HG03558 (cell line): ENCODE measurements around the gene MAG.

Source experiments
- ATAC-seq: cut with Tn5 transposase; IDR thresholded peaks from one replicate; pipeline ENCODE4 v1.9.1; 2021; ENCODE audit warnings: moderate number of reproducible peaks; ENCODE audit not compliant: unreplicated experiment; ENCODE audit errors: extremely low read depth

The MAG gene

DNA sequence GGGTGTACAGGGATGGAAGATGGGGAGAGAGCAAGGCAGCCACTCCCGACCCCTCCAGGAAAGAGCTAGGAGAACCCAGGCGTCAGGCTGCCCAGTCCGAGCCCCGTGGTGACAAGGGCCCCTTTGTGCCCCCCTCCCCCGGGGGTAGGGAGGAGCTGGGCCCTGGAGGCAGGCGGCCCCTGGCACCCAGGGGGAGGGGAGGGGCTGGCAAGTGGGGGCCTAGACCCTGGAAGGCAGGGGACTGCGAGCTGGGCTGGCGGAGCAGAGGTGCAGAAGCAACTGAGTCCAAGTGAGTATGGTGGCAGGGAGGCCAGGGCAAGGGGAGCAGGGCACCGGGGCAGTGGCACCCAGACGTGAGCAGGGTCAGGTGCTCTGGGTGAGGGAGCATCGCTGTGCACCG lies at the start of gene MAG:
Gene MAG (plus strand): TSS at position 246 of the 400 bp plus-strand sequence. CDS start 3,248 bp downstream, outside the sequence.
- ATAC-seq, result no peak

DNA sequence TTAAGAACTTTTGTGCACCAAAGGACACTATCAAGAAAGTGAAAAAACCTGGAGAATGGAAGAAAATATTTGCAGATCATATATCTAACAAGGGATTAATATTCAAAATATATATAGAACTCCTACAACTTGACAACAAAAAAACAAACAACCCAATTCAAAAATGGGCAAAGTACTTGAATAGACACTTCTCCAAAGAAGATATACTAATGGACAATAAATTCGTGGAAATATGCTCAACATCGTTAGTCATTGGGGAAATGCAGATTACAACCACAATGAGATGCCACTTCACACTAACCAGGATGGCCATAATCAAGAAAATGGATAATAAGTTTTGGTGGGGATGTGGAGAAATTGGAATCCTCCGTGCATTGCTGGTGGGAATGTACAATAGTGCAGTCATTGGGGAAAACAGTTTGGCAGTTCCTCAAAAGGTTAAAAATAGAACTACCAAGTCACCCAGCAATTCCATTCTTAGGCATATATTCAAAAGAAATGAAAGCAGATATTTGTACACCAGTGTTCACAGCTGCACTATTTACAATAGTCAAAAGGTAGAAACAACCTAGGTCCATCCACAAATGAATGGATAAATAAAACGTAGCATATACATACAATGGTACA lies 45.4 kb upstream of the MAG start:
- no peak for ATAC-seq

DNA sequence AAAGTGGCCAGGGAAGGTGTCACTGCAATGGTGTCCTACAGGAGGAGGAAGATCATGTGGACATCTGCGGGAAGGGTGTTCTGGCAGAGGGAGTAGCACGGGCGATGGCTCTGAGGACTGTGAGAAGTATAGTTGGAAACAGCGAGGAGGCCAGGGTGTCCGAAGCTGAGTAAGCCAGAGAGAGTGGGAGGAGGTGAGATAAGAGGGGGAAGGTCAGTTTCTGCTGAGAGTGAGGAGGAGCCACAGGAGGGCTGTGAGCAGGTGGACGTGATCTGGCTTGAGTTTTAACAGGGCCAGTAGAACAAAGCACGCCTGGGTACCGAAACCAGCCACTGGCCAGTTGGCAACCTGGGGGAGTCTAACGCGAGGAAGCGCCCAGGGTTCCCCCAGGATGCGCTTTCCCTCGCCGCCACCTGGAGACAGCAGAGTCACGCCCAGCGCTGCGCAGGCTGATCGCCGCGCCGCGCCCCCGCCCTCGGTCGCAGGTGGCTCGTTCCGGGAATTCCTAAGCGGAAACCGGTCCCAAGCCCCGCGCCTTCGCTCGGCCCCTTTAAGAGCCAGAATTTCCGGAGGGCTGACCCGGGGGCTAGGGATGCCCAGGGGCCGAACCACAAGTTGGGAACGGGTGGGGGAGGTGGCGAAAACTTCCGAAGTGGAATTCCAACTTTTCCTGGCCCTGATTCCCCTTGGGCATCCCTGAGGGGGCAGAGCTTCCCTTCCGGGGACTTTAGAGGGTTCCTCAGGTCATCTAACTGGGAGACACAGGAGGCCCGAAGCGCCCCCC lies 44.2 kb upstream of the MAG start:
- ATAC-seq, result no peak

DNA sequence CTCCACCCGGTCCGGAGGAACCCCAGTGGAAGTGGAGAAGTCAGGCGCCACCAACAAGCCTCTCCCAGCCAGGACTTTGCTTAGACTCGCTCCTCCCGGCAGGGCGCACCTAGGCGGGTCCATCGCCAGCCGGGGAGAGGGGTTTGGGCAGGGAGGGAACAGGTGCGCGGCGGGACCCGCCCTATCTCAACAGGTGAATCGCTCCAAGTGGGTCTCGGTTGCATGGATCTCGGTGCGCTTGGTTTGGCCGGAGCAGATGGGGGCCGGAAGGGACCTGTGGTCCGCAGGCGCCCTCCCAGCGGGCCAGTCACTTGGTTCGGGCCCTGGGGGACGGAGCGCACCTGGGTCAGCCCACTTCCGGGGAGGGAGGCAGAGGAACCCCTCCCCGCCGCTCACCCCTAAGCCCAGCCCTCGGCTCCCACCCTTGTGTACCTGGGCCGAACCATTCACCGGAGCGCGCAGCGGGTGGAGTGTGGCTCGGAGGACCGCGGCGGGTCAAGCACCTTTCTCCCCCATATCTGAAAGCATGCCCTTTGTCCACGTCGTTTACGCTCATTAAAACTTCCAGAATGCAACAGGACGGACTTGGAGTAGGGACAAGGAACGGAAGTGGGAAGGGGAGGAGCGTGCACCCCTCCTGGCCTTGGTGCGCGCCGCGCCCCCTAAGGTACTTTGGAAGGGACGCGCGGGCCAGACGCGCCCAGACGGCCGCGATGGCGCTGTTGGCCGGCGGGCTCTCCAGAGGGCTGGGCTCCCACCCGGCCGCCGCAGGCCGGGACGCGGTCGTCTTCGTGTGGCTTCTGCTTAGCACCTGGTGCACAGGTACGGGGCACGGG lies 43.4 kb upstream of the MAG start, which contains the start of gene LSR:
Gene LSR (plus strand): TSS at position 693 of the 836 bp plus-strand sequence. CDS start 21 bp downstream, at position 714.
- no peak for ATAC-seq

GRCh38 chr19:35249146-35249847 lies 42.7 kb upstream of the MAG start:
- no peak for ATAC-seq

GRCh38 chr19:35249848-35250711 lies 41.9 kb upstream of the MAG start:
- no peak for ATAC-seq

DNA sequence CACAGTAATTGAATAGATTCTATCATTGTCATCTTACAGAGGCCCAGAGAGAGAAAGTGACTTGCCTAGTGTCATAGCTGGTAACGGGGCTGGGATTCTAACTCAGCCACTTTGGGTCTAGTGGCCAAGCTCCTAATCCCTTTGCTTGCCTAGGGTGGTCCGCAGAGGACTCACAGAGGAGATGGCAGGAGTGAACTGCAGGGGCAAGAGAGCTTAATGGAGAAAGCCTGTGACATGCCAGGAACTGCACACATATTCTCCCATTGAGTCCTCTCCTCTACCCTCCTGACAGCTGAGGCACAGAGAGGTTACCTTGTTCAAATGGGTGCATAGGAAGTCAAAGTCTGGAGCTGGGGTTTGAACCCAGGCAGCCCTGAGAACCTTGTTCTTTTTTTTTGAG lies 40.5 kb upstream of the MAG start:
- ATAC-seq, result no peak

- no peak for ATAC-seq
These were observed 38.4 kb upstream of the MAG start for GRCh38 chr19:35253316-35254286.

DNA sequence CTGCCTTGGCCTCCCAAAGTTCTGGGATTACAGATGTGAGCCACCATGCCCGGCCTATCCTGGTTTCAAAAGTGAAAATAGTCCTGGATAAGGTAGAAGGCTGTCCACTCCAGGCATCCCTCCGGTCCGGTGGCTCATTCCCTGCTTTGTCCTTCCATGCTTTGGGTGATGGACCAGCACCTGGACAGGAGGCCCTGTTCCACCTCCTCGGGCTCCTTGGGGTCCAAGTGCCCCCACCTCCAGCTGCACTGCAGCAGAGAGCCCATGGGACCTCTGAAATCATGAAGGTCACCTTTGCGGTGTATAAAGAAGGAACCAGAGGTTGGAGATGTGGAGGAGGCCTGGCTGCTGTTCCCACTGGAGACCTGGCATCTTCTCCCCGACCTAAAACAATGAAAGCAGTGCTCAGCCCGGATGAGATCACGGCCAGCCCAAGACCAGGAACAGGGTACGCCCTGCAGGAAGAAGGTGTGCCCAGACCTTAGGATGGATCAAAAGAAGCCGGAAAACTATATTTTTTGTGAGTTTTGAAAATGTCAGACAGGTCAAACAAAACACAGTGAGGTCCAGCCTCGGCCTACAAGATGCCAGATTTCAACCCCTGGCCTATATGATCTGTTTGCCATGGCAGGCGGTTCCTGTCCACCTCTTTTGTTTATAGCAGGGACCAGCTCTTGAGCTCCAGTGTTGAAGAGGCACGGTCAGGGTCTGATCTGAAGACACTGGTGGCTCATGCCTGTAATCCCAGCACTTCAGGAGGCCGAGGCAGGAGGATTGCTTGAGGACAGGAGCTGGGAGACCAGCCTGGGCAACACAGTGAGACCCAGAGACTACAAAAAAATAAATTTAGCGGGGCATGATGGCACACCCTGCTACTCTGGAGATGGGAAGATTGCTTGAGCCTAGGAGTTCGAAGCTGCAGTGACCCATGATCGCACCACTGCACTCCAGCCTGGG lies 37.3 kb upstream of the MAG start:
- ATAC-seq, result no peak

DNA sequence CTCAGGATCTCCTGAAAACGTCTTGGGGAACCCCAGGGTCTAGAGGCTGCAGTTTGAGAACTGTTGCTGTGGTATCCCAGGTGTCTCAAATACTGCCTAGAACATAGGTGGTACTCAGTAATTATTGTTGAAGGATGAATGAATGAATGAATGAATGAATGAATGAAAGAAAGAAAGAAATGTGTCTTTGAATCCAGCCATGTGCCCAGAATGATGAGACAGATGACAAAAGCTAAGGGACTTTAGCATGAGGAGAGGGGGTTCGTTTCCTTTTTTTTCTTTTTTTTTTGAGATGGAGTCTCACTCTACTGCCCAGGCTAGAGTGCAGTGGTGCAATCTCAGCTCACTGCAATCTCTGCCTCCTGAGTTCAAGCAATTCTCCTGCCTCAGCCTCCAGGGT lies 35.4 kb upstream of the MAG start:
- ATAC-seq, result no peak

DNA sequence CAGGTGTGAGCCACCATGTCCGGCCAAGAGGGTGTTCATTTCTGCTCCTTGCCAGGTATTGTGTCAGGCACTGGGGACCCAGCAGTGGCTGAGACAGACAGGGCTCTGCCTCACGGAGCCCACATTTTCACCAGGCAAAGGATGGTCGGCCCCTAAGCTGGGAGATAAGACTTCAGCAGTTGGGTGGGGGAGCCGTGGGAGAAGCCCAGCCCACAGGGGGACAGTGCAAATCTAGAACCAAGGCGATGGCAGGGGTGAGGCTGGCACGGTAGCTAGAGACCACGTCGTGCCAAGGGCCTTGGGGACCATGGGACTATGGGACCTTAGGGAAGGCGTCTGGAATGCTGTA lies 34.9 kb upstream of the MAG start:
- ATAC-seq, result no peak

GRCh38 chr19:35260694-35261304 lies 31.2 kb upstream of the MAG start:
- ATAC-seq, result no peak

DNA sequence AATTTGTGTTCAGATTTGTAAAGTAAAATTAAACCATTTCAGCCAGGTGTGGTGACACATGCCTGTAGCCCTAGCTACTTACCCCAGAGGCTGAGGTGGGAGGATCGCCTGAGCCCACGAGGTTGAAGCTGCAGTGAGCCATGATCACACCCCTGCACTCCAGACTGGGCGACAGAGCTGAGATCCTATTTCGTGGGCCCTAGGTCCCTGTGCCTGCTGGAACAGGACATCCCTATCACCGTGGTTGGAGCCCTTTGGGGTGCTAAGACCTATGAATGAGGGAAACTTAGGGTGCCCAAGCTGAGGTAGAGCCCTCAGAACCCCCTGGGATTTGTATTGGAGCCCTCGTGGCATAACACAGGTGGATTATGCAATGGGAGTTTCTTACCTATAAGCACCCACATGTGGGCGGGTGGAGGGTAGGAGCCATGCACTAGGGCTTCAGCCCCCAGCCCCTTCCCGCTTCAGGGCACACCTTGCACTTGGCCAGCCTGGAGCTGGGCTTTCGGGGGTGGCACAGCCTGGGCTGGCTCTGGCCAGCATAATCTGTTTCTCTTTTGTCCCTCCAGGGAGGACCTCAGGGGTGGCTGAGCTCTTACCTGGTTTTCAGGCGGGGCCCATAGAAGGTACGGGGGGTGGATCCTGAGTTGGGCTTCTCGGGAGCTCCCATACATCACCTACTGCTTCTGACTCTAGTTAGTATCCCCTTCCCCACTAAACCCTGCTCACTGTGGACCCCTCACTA lies 30.4 kb upstream of the MAG start:
- ATAC-seq, result no peak

GRCh38 chr19:35262101-35262761 lies 29.7 kb upstream of the MAG start:
- no peak for ATAC-seq

DNA sequence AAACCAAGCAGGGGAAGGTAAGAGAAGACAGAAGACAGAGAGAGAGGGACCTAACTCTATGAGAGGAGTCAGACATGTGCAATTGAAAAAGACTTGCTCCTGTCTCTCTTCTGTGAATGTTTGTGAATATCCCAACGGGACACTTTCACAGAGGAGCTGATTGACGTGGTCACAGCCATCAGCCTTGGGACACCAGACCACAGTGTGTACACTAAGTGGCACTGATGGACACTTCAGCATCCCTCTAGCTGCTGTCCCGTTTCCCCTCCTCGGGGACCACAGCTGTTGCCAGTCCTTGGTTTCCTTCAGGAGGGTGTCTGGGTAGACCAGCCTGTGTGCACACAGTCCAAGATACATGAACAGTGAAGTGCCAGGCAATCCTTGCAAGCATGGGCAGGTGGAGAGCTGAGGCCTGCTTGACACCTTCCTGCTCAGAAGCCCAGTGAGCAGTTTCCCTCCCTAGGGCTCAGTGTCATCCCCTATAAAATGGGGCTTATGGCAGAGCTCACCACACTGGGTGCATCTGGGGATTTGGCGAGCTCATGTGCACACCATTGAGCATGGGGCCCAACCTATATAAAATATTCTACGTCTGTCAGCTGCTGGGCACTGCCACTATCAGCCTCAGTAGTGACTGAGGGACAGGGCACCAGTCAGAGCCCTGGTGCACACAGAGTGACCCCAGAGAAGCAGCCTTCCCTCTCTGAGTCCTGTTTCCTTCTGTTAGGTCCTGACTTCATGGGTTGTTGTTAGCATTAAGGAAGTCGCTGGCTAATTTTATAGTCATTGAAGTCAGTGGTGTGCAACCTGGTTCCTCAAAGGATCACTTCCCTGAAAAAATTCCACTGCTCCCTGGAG lies 27.5 kb upstream of the MAG start:
- no peak for ATAC-seq
